Measurements from ENCODE around the gene ARL14EPL.

The ARL14EPL gene

GRCh38 chr5:116032991-116033390 lies 719 bp downstream of the ARL14EPL start:
- Mint-ChIP-seq H3K4me3 (no peak overlapping the region), H3K27ac (no peak overlapping the region), H3K9me3 (no peaks in the 10 kb centered on the region), H3K36me3 (ENCODE audit: low read depth) (no peaks in the 10 kb centered on the region), H3K27me3 (ENCODE audit: low read depth) (peaks cover 18% of the 10 kb centered on the region), H3K4me1 (ENCODE audit: low read depth) (no peaks in the 10 kb centered on the region)
- DNase-seq (ENCODE audit: low spot score) = no peak

- H3K27ac Mint-ChIP-seq = no peak overlapping the region
- H3K4me1 Mint-ChIP-seq (ENCODE audit: low read depth) = no peaks in the 10 kb centered on the region
- no peak for DNase-seq (ENCODE audit: low spot score)
- no peaks in the 10 kb centered on the region for H3K36me3 Mint-ChIP-seq (ENCODE audit: low read depth)
- H3K9me3 Mint-ChIP-seq = no peaks in the 10 kb centered on the region
- H3K27me3 Mint-ChIP-seq (ENCODE audit: low read depth) = peaks cover 21% of the 10 kb centered on the region
- H3K4me3 Mint-ChIP-seq = no peak overlapping the region
These were observed 2.9 kb downstream of the ARL14EPL start for GRCh38 chr5:116035123-116035522.

GRCh38 chr5:116037236-116037822 lies 5.1 kb downstream of the ARL14EPL start:
- Mint-ChIP-seq H3K36me3 (ENCODE audit: low read depth) (no peaks in the 10 kb centered on the region), H3K27me3 (ENCODE audit: low read depth) (peaks cover 22% of the 10 kb centered on the region), H3K4me3 (no peak overlapping the region), H3K27ac (no peak overlapping the region), H3K9me3 (no peaks in the 10 kb centered on the region), H3K4me1 (ENCODE audit: low read depth) (no peaks in the 10 kb centered on the region)
- DNase-seq (ENCODE audit: low spot score) = no peak

- H3K9me3 Mint-ChIP-seq = no peaks in the 10 kb centered on the region
- no peak overlapping the region for H3K27ac Mint-ChIP-seq
- H3K4me3 Mint-ChIP-seq = no peak overlapping the region
- no peaks in the 10 kb centered on the region for H3K36me3 Mint-ChIP-seq (ENCODE audit: low read depth)
- DNase-seq (ENCODE audit: low spot score) = no peak
- peaks cover 25% of the 10 kb centered on the region for H3K27me3 Mint-ChIP-seq (ENCODE audit: low read depth)
- H3K4me1 Mint-ChIP-seq (ENCODE audit: low read depth) = no peaks in the 10 kb centered on the region
These were observed 6.5 kb downstream of the ARL14EPL start for GRCh38 chr5:116038817-116039216.

GRCh38 chr5:116042375-116042774 lies 10.1 kb downstream of the ARL14EPL start:
- H3K27ac Mint-ChIP-seq = no peak overlapping the region
- H3K27me3 Mint-ChIP-seq (ENCODE audit: low read depth) = peaks cover 23% of the 10 kb centered on the region
- no peaks in the 10 kb centered on the region for H3K36me3 Mint-ChIP-seq (ENCODE audit: low read depth)
- H3K4me3 Mint-ChIP-seq = no peak overlapping the region
- no peak for DNase-seq (ENCODE audit: low spot score)
- H3K4me1 Mint-ChIP-seq (ENCODE audit: low read depth) = no peaks in the 10 kb centered on the region
- no peaks in the 10 kb centered on the region for H3K9me3 Mint-ChIP-seq

GRCh38 chr5:116044073-116044472 lies 11.8 kb downstream of the ARL14EPL start:
- no peak for DNase-seq (ENCODE audit: low spot score)
- Mint-ChIP-seq H3K4me1 (ENCODE audit: low read depth) (no peaks in the 10 kb centered on the region), H3K27ac (no peak overlapping the region), H3K36me3 (ENCODE audit: low read depth) (no peaks in the 10 kb centered on the region), H3K9me3 (no peaks in the 10 kb centered on the region), H3K4me3 (no peak overlapping the region), H3K27me3 (ENCODE audit: low read depth) (peaks cover 20% of the 10 kb centered on the region)

- Mint-ChIP-seq H3K4me1 (ENCODE audit: low read depth) (no peaks in the 10 kb centered on the region), H3K4me3 (no peak overlapping the region), H3K9me3 (no peaks in the 10 kb centered on the region), H3K36me3 (ENCODE audit: low read depth) (no peaks in the 10 kb centered on the region), H3K27me3 (ENCODE audit: low read depth) (peaks cover 20% of the 10 kb centered on the region), H3K27ac (no peak overlapping the region)
- no peak for DNase-seq (ENCODE audit: low spot score)
These were observed 13.5 kb downstream of the ARL14EPL start for GRCh38 chr5:116045821-116046220.

- Mint-ChIP-seq H3K36me3 (ENCODE audit: low read depth) (no peaks in the 10 kb centered on the region), H3K27ac (no peak overlapping the region), H3K4me1 (ENCODE audit: low read depth) (no peaks in the 10 kb centered on the region), H3K4me3 (no peak overlapping the region), H3K27me3 (ENCODE audit: low read depth) (peaks cover 20% of the 10 kb centered on the region), H3K9me3 (no peaks in the 10 kb centered on the region)
- no peak for DNase-seq (ENCODE audit: low spot score)
These were observed 14.0 kb downstream of the ARL14EPL start for GRCh38 chr5:116046261-116046660.

GRCh38 chr5:116046823-116047222 lies 14.6 kb downstream of the ARL14EPL start:
- no peak for DNase-seq (ENCODE audit: low spot score)
- Mint-ChIP-seq H3K27me3 (ENCODE audit: low read depth) (peaks cover 18% of the 10 kb centered on the region), H3K9me3 (no peaks in the 10 kb centered on the region), H3K36me3 (ENCODE audit: low read depth) (no peaks in the 10 kb centered on the region), H3K4me3 (no peak overlapping the region), H3K27ac (no peak overlapping the region), H3K4me1 (ENCODE audit: low read depth) (no peaks in the 10 kb centered on the region)

- Mint-ChIP-seq H3K27ac (no peak overlapping the region), H3K9me3 (no peaks in the 10 kb centered on the region), H3K4me3 (no peak overlapping the region), H3K36me3 (ENCODE audit: low read depth) (no peaks in the 10 kb centered on the region), H3K4me1 (ENCODE audit: low read depth) (no peaks in the 10 kb centered on the region), H3K27me3 (ENCODE audit: low read depth) (peaks cover 17% of the 10 kb centered on the region)
- no peak for DNase-seq (ENCODE audit: low spot score)
These were observed 26.2 kb downstream of the ARL14EPL start for GRCh38 chr5:116058346-116058936.

GRCh38 chr5:116062352-116062751 lies 30.1 kb downstream of the ARL14EPL start:
- H3K4me3 Mint-ChIP-seq = no peak overlapping the region
- H3K4me1 Mint-ChIP-seq (ENCODE audit: low read depth) = no peaks in the 10 kb centered on the region

GRCh38 chr5:116063950-116064349 lies 31.7 kb downstream of the ARL14EPL start:
- Mint-ChIP-seq H3K27me3 (ENCODE audit: low read depth) (peaks cover 23% of the 10 kb centered on the region), H3K9me3 (no peaks in the 10 kb centered on the region), H3K36me3 (ENCODE audit: low read depth) (no peaks in the 10 kb centered on the region), H3K4me1 (ENCODE audit: low read depth) (no peaks in the 10 kb centered on the region), H3K4me3 (no peak overlapping the region), H3K27ac (no peak overlapping the region)
- DNase-seq (ENCODE audit: low spot score) = no peak

More at GRCh38 chr5:116062352-116062751, 30.1 kb downstream of the ARL14EPL start:
- Mint-ChIP-seq H3K27ac (no peak overlapping the region), H3K9me3 (no peaks in the 10 kb centered on the region), H3K36me3 (ENCODE audit: low read depth) (no peaks in the 10 kb centered on the region), H3K27me3 (ENCODE audit: low read depth) (peaks cover 26% of the 10 kb centered on the region)
- DNase-seq (ENCODE audit: low spot score) = no peak

GRCh38 chr5:116068028-116068632 lies 35.9 kb downstream of the ARL14EPL start:
- Mint-ChIP-seq H3K9me3 (no peaks in the 10 kb centered on the region), H3K27ac (no peak overlapping the region), H3K4me3 (no peak overlapping the region), H3K36me3 (ENCODE audit: low read depth) (no peaks in the 10 kb centered on the region), H3K27me3 (ENCODE audit: low read depth) (peaks cover 37% of the 10 kb centered on the region), H3K4me1 (ENCODE audit: low read depth) (no peaks in the 10 kb centered on the region)
- DNase-seq (ENCODE audit: low spot score) = no peak

GRCh38 chr5:116071211-116071610 lies 38.9 kb downstream of the ARL14EPL start:
- H3K9me3 Mint-ChIP-seq = no peaks in the 10 kb centered on the region
- peaks cover 46% of the 10 kb centered on the region for H3K27me3 Mint-ChIP-seq (ENCODE audit: low read depth)
- no peaks in the 10 kb centered on the region for H3K36me3 Mint-ChIP-seq (ENCODE audit: low read depth)
- no peak for DNase-seq (ENCODE audit: low spot score)
- no peak overlapping the region for H3K27ac Mint-ChIP-seq
- H3K4me3 Mint-ChIP-seq = no peak overlapping the region
- H3K4me1 Mint-ChIP-seq (ENCODE audit: low read depth) = peaks cover 5% of the 10 kb centered on the region
